Stimulated activated CD4-positive, alpha-beta T cell treated with anti-CD3 and anti-CD28 coated beads, Interleukin-1b, Interleukin-23, amount 100 ng/mL, for 24 hours (primary cell): ENCODE data around the gene TMEM198.

ENCODE experiments used
- DNase-seq, 4 experiments: peaks; one replicate each; pipeline ENCODE4 v3.0.0-alpha.2; 2020; ENCODE audit warnings: low read depth in 4 of 4, low spot score in 1 of 4

Gene TMEM198

GRCh38 chr2:219575566-219576504, 32.0 kb downstream of the TMEM198 start:
- DNase-seq = no peak

DNA sequence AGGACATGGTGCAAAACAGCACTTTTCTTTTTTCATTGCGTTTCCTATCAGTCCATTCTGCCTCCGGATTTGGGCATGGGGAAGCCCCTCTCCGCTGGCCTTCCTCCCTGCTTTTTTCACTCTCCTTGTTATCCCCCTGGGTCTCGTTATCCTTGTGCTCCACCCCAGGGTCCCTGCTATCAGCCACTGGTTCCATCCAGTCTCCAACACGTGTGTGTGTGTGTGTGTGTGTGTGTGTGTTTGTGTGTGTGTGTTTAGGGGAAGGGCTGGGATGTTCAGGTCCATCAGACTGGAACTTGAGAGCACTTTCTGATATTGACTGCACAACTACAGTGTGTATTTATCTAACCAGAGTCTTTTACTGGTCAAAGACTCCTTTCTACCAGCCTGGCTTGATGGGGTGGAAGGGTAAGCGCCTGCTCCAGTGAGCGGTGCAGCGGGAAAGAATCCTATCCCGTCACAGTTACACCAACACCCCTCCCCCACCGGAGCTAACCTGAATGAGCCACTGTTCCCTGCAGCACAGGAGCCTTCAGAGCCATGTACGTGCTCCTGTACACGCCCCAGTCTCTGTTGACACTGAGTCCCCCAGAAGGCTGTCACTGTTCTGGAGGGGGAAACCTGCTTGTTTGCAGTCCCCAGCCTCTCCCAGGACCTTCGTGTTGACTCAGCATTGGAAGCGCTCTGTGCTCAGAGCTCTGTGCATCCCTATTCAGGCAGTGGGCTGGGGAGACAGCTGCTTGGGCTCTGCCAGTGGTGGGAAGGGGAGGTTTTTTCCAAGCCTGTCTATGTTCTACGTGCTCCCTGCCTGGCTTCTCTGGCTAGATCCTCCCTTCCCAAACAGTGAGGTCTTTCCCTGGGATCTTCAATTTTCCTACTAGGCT, 32.9 kb downstream of the TMEM198 start:
- DNase-seq = no peak

GRCh38 chr2:219578811-219579613, 35.2 kb downstream of the TMEM198 start:
- DNase-seq = no peak

- DNase-seq = no peak
Measured at GRCh38 chr2:219581346-219581745, 37.5 kb downstream of the TMEM198 start.

DNA sequence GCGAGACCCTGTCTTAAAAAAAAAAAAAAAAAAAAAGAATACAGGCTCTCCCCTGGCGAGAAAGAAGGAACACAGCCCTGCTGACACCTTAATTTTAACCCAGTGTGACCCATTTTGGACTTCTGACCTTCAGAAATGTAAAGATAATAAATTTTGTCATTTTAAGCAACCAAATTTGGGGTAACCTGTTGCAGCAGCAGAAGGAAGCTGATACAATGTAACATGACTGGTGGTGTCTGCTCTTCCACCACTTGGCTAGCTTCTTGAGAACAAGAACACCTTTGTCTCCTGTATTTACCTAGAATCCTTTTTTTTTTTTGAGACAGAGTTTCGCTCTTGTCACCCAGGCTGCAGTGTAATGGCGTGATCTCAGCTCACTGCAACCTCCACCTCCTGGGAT, 47.3 kb downstream of the TMEM198 start:
- DNase-seq = no peak

DNA sequence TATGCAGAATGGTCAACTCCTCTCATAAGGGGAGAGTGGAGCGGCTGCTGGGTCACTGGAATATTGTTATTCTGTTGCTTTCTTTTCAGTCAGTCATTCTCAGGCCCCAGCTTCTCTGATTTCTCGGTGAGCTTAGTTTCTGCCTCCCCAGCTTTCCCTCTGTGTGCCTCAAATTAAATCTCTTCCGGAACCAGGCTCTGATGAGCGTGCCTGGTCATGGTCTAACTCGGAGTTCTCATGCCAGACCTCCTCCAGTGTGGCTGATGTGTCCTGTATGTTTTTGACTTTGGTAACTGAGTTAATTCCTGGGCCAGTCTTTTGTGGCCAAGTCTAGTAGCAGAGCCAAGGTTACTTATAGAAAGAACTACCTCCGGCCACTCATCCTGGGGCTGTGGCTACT, 48.9 kb downstream of the TMEM198 start:
- no peak for DNase-seq

DNA sequence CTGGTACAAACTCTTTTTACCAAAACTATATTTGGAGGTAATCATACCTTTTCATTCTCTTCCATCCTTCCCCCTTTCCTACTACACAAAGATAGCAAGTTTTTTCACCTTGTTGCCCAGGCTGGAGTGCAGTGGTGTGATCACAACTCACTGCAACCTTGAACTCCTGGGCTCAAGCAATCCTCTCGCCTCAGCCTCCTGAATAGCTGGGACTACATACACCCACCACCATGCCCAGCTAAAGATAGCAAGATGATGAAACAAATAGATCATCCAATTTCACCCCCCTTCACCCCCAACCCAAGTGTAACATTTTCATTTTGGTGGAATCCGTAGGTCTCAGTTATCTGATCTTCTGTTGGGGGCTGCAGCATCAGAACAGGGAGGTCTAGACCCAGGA, 49.3 kb downstream of the TMEM198 start:
- no peak for DNase-seq

DNA sequence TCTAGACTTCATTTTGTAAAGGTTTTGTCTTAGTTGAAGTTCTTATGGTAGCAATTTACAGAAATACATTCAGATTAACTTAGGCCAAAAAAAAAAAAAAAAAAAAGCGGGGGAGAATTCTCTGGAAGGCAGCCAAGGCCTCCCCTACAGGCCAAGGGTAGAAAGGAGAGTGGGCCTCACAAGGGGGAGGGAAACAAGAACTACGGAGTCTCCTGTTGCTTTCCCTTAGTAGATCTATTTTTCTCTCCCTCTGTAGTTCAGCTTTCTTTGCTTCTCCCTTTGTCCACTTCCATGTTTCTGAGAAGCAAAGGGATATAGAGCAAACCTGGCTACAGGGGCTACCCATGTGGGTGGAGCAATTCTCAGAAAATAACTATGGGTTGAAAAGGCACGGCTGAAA, 51.4 kb downstream of the TMEM198 start:
- no peak for DNase-seq

DNA sequence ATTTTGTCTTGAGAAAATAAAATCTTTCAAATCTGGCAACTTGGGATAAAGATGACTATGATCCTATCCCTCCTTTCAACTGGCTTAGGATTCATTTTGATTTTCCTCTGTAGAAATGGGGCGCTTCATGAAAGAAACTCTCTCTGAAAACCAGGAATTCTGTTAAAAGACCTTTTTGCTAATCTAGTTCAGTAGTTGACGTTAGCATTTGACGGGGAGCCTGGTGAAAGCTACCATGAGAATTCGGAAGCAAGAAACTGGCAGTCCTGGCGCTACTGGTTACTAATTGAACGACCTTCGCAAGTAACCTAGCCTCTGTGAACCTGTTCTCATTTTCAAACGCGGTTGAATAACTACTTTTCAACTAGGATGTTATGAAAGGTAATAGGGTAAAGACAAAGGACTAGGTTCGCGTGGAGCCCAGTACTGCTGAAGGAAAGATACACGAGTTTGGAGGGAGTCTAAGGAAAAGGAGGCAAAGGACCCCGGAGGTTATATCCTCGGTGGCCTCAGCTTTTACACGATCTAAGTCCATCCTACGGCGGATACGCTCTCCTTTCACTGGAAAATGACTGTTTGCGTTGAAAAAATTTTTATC, 53.2 kb downstream of the TMEM198 start:
- DNase-seq = no peak

DNA sequence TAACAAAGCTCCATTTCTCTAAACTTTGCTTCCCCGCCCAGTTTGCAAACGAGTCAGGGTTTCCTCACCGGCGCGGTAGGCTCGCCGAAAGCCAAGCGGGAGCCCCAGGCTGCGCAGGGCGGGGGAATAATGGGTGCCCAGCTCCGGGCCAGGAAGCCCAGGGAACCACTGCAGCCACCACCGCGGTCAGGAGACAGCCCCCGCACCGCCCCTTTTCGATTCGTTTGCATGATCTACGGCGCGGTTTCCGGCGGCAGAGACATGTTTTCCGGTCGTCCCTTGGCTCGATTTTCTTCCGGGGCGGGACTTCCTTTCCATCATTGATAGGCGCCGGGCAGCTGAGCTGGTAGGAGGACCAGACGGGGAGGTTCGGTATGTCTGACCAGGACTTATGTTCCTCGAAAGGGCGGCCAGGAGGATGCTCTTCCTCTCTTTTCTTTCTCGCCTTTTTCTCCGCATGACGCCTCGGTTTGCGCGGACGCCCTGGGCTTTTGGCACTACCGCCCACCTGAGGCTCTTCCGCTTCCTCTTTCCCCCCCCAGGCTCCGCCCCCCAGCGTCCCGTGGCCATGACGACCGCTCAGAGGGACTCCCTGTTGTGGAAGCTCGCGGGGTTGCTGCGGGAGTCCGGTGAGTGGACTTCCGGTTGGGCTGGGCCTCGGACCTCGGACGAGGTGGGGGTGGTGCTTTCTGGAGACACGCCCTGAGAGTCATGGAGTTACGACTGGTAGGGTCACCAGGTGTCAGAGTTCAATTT, 53.9 kb downstream of the TMEM198 start, which contains the start of gene STK11IP:
Gene STK11IP (plus strand): TSS at position 306 of the 756 bp plus-strand sequence. CDS start 263 bp downstream, at position 569.
- DNase-seq = peak; percentile 85 to 91 (median 86)

DNA sequence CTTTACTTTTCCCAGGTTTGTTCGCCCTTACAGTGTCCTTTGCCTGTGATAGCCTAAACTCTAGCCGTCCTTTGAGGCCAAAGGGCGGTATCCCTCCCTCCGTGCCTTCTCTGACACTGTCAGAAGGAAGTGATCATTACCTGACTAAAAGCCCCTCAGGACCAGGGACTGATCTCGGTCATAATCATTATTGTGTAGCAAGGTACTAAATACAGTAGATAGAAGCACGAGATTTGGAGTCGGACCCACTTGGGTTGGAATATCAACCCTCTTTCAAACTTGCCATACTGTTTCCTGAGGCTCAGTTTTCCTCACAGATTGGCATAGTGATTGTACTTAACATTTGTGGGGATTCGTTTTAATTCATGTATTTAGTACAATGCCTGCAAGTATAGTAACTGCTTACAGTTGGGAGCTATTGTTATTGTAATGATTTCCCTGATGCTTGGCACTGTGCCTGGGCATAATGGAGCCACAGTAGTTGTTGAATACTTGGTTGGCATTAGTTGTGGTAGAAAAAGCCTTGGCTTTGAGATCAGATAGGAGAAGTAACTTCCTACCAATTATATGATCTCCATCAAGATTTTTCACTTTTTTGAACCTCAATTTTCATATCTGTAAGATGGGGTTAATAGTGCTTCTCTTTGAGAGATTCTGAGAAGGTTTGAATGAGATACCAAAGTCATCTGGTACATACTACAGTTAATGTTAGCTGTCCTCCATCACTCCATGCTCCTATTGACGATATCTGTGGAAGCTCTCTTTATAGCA, 54.7 kb downstream of the TMEM198 start:
- no peak for DNase-seq
